Inflammatory macrophage (primary cell): ENCODE data around the gene SMURF2.
A peak's percentile ranks its signal among the peaks of the same experiment; 100 is the strongest.
"Not testable (repeated sequence)": the region's sequence is repeated elsewhere in the genome, so short reads cannot be mapped to it uniquely, and the experiment has no call there.

Source experiments
- DNase-seq, 2 donors: peaks; one replicate each; pipeline ENCODE4 v3.0.0-alpha.2; 2020 to 2022

Gene SMURF2

DNA sequence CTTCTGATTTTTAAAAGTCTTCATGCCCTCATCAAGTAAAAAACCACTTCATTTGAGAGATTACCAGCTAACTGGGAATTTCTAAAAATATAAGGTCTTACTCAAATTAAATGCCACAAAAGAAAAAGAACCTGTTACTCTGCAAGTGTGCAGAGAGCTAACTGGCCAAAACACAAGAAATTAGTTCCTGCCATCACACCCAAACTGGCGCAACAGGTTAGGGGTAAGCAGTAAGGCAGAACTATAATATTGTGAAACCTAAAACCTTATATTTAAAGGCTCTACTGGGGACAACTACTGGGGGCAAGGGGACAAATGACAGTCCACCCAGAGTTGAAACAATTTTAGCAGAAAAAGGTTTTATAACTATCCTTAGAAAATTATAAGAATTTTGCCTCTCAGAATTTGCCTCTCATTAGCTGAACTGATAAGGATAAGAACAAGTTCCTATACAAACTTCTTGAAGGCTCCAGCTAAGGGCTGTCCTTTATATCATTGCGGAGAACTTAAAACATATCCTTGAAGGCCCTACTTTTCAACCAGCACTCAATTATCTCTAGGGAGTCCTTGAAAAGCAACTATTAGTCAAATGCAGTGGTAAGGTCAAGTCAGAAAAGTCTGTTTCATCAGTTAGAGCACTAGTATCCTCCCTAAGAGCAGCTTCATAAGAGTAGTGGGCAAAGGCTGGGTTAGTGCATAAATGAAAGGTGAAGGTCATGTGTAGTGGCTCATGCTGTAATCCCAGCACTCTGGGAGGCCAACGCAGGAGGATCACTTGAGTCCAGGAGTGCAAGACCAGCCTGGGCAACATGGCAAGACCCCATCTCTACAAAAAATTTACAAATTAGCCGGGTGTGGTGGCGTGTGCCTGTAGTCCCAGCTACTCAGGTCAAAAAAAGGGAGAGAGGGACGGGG is 31.5 kb downstream of the SMURF2 start:
- DNase-seq: peak in 1 of 2 donors; percentile 29

DNA sequence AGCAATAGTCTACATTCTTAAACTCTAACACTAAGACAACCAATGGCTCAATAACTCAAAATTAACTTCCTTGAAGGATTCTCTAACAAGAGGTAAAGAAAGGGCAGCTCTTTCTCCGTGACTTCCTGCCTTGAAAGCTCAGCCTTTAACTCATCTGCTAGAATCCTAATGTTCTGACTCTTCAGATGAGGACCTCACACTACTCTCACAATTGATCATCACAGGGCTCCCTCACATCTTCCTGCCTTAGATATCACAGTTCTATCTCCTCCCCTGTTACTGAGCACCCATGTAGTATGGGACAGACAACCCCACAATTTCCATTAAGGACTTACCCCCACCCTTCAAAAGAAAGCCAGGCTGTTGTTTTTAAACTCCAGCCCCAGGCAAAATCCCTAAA is 33.5 kb downstream of the SMURF2 start:
- DNase-seq: no peak

GRCh38 chr17:64627797-64628196 is 34.3 kb downstream of the SMURF2 start:
- no peak for DNase-seq

GRCh38 chr17:64626827-64627226 is 35.3 kb downstream of the SMURF2 start:
- DNase-seq: no peak

DNA sequence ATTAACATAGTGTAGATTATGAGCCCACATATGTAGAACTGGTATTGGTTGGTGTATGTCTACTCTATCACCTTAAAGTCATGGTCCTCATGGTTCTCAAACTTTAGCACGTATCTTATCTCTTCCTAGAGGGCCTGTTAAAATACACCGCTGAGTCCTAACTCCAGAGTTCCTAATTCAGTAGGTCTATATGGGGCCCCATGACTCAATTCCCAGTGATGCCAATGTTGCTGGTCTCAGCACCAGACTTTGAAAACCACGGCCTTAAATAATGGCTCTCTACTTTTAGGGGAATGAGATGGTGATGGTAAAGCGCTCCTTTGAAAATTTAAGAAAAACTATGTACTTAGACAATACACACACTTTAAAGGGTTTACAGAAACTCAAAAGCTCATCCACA is 36.6 kb downstream of the SMURF2 start:
- DNase-seq: no peak

- no peak for DNase-seq
Observed at GRCh38 chr17:64622931-64623654, 39.0 kb downstream of the SMURF2 start.

GRCh38 chr17:64621772-64622171 is 40.3 kb downstream of the SMURF2 start:
- no peak for DNase-seq

DNA sequence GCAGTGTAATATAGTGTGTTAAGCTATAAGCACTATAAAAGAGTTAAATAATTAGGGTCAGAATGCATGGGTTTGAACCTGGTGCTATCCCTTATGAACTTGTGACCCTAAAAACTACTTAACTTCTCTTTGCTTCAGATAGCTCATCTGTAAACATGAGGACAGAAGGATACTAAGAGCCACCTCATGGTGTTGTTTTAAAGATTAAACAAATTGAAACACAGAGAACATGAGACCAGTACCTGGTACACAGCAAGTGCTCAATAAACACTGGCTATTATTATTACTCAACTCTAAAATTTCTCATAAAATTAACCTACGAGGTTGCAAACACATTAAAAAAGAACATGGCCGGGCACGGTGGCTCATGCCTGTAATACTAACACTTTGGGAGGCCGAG is 43.3 kb downstream of the SMURF2 start:
- no peak for DNase-seq

DNA sequence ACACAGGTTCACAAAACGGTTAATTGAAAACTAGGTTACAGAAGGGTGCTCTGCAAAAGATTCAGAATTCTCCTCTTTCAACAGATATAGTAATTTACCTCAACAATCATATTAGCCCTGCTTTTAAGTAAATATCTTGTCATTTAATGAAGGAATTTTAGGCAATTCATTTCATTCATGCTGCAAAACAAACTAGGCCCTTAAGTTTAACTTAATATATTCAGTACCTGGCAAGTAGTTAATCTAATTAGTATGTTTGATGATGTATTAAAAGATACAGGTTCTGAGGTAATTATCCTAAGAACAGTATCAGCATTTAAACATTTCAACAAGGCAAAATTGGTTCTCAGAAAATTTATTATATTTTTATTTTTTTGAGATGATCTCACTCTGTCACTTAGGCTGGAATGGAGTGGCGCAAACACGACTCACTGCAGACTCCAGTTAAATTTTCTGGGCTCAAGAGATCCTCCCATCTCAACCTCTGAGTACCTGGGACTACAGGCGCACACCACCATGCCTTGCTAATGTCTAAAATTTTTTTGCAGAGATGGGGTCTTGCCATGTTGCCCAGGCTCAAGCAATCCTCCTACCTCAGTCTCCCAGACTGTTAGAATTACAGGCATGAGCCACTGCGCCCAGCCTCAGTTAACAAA is 44.9 kb downstream of the SMURF2 start:
- DNase-seq: peak in 1 of 2 donors; percentile 24

GRCh38 chr17:64615028-64615677 is 47.0 kb downstream of the SMURF2 start:
- DNase-seq: no peak

- no peak for DNase-seq
Observed at GRCh38 chr17:64614266-64615027, 47.7 kb downstream of the SMURF2 start.

DNA sequence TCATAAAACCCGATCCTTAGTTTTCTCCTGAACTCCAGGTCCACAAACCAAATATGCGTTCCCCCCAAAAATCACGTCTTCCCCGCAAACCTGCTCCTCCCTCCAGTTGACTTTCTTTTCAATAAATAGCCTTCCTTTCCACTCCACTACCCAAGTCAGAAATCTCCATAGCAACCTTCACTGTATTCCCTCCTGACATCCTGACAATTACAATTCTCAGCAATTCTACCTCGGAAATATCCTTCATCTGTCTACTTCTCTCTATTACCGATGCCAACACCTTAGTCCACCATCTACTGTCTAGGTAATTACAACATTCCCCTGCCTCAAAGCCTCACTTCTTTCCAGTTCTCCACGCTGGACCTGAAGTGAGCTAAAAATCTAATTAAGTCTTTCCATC is 50.7 kb downstream of the SMURF2 start:
- DNase-seq: no peak

GRCh38 chr17:64610244-64610643 is 51.9 kb downstream of the SMURF2 start:
- DNase-seq: not testable (repeated sequence)

DNA sequence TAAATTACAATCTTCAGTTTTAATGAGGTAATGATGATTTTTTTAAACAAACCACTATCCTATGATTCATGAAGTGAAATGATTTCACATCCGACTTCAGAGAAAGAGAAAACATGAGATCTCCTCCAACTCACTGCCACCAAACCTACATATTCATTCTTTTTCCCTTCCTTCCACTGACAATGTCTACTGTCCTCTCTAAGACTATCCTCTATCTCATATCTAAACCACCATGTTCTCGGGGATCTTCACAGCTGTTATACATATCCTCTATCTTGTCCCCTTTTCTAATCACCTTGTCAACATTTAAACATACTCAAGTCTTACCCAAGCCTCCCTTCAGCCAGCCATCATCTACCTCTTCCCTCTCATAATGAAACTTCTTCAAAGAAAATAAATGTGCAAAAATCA is 53.5 kb downstream of the SMURF2 start:
- DNase-seq: peak; percentile 11 to 28

DNA sequence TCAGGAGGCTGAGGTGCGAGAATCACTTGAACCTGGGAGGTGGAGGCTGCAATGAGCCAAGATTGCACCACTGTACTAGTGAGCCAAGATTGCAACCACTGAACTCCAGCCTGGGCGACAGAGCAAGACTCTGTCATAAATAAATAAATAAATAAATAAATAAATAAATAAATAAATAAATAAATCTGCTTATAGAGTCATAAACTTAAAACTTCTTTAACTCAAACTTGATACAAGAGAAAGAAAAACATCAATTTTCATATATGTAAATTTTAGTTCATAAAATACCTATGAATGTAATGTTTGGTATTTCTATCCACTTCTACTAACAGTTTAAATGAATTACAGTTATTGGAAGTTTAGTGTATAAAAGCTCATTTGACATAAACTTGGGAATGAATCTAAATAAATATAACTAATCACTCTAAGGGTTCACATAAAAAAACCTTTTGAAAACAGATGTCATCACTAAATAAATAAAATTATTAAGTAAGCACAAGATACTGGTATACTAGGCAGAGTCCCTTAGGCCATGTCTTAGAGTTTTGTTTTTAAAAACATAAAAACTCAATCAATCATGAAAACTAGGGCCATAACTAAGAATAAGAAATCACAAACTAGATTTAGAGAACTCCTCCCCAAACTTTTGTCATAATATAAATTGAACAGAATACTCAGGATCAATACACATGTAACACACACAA is 54.1 kb downstream of the SMURF2 start:
- no peak for DNase-seq

GRCh38 chr17:64604532-64604931 is 57.6 kb downstream of the SMURF2 start:
- not testable (repeated sequence) for DNase-seq

DNA sequence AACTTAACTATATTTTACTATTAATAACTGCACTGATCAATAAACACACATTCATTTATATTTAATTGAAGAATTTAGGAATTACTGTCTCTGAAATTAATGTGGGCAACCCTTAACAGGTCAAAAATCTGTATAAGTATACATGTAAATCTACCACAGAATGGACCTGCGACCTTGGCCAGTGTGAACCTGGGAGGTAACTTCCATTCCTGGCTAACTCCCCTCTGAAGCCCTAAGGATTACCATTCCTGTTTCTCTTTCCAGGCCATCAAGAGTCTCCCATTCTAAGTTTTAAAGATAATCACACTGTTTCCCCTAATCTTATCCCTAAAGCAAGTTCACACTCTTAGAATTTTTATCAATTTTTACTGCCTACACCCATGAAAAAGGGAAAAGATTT is 58.1 kb downstream of the SMURF2 start:
- no peak for DNase-seq

GRCh38 chr17:64599827-64600226 is 62.3 kb downstream of the SMURF2 start:
- no peak for DNase-seq

DNA sequence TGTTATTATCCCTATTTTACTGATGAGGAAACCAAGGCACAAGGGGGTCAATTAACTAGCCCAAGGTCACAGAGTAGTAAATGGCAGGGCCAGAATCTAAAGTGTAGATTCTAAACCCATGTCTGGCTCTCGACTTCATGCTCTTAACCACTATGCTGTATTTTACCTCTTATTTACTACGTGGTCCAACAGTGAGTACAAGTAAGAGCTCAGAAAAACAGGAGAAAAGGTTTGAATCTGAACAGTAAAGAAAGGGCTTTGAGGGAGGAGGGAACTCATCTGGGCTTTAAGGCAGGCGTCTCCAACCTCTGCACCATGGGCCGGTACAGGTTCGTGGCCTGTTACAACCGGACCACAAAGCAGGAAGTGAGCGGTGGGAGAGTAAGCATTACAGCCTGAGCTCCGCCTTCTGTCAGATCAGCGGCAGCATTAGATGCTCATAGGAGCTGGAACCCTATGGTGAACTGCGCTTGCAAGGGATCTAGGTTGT is 62.9 kb downstream of the SMURF2 start:
- DNase-seq: peak; percentile 43 to 56

DNA sequence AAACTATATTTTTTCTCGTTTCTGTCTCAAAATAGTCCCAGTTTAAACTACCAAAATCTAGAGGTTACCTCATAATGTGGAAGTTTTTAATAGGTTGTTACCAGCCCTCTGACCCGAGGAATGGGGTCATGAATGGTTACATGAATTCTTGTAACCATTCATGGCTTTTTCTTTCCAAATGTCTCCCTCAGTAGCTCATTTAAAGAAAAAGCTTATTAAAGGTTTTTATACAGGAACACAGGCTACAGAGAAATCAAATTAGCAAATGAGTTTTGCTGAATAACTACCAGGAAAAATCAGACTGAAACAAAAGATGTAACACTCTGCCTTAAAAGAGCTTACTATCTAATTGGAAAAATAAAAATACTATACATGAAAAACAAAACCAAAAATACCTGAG is 63.4 kb downstream of the SMURF2 start:
- no peak for DNase-seq

DNA sequence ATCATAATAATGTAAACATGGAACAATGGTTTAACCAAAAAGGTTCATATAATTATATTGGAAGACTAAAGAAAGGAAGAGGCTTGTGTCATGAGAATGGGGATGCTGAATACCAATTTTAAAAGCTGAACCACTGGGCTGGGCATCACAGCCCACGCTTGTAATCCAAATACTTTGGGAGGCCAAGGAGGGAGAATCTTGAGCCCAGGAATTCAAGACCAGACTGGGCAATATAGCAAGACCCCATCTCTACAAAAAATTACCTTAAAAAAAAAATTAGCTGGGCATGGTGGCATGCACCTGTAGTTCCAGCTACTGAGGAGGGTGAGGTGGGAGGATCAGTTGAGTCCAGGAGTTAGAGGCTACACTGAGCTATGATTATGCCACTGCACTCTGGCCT is 65.1 kb downstream of the SMURF2 start:
- no peak for DNase-seq
